H1 (cell line): ENCODE measurements around the gene BCHE. TPM values are rescaled to one million over a fixed set of nuclear protein-coding genes. Genes with fewer than 3 reads are reported as not detected.

Experiments
- CTCF ChIA-PET: fragments of 300-600 bp; sonication (Branson Sonifier 250); formaldehyde crosslinking; loops from one replicate; lab custom pipeline; 2021; ENCODE audit not compliant: partially characterized antibody; lab: Charles Lee
- POLR2A ChIA-PET: fragments of 300-600 bp; sonication (Branson Sonifier 250); formaldehyde crosslinking; loops from one replicate; lab custom pipeline; 2021; ENCODE audit warnings: inconsistent platforms; ENCODE audit not compliant: partially characterized antibody; lab: Charles Lee
- DNase-seq, 2 experiments: peaks; one replicate each; pipeline versions ENCODE4 v3.0.0 to v3.0.0-alpha.2; 2010 to 2022; ENCODE audit warnings: low spot score in 2 of 2, low read depth in 1 of 2, mixed read lengths in 1 of 2
- FAIRE-seq: peaks from 2 replicates; lab custom pipeline; 2011; peaks lifted over from hg19 to GRCh38; lab: Jason Lieb, UNC
- H2AFZ ChIP-seq: 2 replicates; pipeline ENCODE4 v1.8.1; 2012; ENCODE audit warnings: low read length, inconsistent platforms
- H2AK5ac ChIP-seq: 2 replicates; pipeline ENCODE4 v1.6.1; 2013; ENCODE audit warnings: low read depth, low read length
- H2BK120ac ChIP-seq: replicated peaks from 2 replicates; pipeline ENCODE3; 2013; ENCODE audit warnings: low read depth, low read length, inconsistent platforms
- H2BK12ac ChIP-seq: 2 replicates; pipeline ENCODE4 v1.6.1; 2013; ENCODE audit warnings: low read depth, low read length
- H2BK15ac ChIP-seq: 2 replicates; pipeline ENCODE4 v1.6.1; 2013; ENCODE audit warnings: low read length
- H2BK20ac ChIP-seq: 2 replicates; pipeline ENCODE4 v1.6.1; 2013; ENCODE audit warnings: low read length
- H2BK5ac ChIP-seq: 2 replicates; pipeline ENCODE4 v1.6.1; 2013; ENCODE audit warnings: low read depth, low read length
- H3K14ac ChIP-seq: 2 replicates; pipeline ENCODE4 v1.6.1; 2013; ENCODE audit warnings: inconsistent platforms; ENCODE audit not compliant: insufficient read length
- H3K18ac ChIP-seq: 2 replicates; pipeline ENCODE4 v1.6.1; 2013; ENCODE audit warnings: low read length; ENCODE audit errors: extremely low read depth
- H3K23ac ChIP-seq: 2 replicates; pipeline ENCODE4 v1.6.1; 2013; ENCODE audit warnings: inconsistent platforms; ENCODE audit not compliant: insufficient read length
- H3K23me2 ChIP-seq: 2 replicates; pipeline ENCODE4 v1.6.1; 2013; ENCODE audit warnings: low read depth, low read length
- H3K27ac ChIP-seq: 2 replicates; pipeline ENCODE4 v1.6.1; 2011; ENCODE audit warnings: low read depth, low read length, inconsistent platforms
- H3K27me3 ChIP-seq, 4 experiments: replicated peaks in 1 of 4; 1 replicate in 1 of 4; 2 replicates in 3 of 4; pipeline versions ENCODE4 v1.6.1 to v1.8.1; 2011 to 2013; ENCODE audit warnings: low read length in 3 of 4, mild to moderate bottlenecking in 3 of 4, inconsistent platforms in 2 of 4, mixed read lengths in 2 of 4, moderate library complexity in 1 of 4; ENCODE audit not compliant: control insufficient read depth in 3 of 4, insufficient read depth in 3 of 4; ENCODE audit errors: extremely low read depth in 1 of 4
- H3K36me3 ChIP-seq, 4 experiments: 2 replicates each; pipeline versions ENCODE4 v1.6.1 to v1.8.1; 2011 to 2013; ENCODE audit warnings: mild to moderate bottlenecking in 4 of 4, low read length in 3 of 4, moderate library complexity in 2 of 4, control low read depth in 1 of 4, inconsistent platforms in 1 of 4; ENCODE audit not compliant: insufficient read depth in 4 of 4, control insufficient read depth in 2 of 4
- H3K4ac ChIP-seq: replicated peaks from 2 replicates; pipeline ENCODE3; 2013; ENCODE audit warnings: low read length, low read depth, mixed read lengths, inconsistent platforms; ENCODE audit not compliant: insufficient read length
- H3K4me1 ChIP-seq, 4 experiments: replicated peaks in 1 of 4; 1 replicate in 1 of 4; 2 replicates in 3 of 4; pipeline versions ENCODE4 v1.6.1 to v1.8.1; 2011 to 2013; ENCODE audit warnings: low read length in 3 of 4, inconsistent platforms in 2 of 4, mixed read lengths in 1 of 4; ENCODE audit not compliant: insufficient read depth in 4 of 4, control insufficient read depth in 3 of 4
- H3K4me2 ChIP-seq, 2 experiments: 2 replicates each; pipeline versions ENCODE4 v1.6.1 to v1.8.1; 2011 to 2013; ENCODE audit warnings: low read depth in 2 of 2, low read length in 2 of 2, control low read depth in 1 of 2, inconsistent platforms in 1 of 2, mild to moderate bottlenecking in 1 of 2; ENCODE audit not compliant: insufficient read depth in 1 of 2
- H3K4me3 ChIP-seq, 4 experiments: fragments of 200-600, 300-600 bp in 1 of 4; sonication (generic), shearing (Covaris generic), sonication (Bioruptor Twin) in 1 of 4; 2 replicates each; pipeline versions ENCODE4 v1.5.1 to v1.8.1; 2011 to 2016; ENCODE audit warnings: low read length in 4 of 4, low read depth in 3 of 4, control low read depth in 2 of 4, inconsistent platforms in 2 of 4, mild to moderate bottlenecking in 2 of 4, mixed read lengths in 1 of 4, moderate library complexity in 1 of 4; ENCODE audit not compliant: insufficient read depth in 2 of 4; ENCODE audit errors: extremely low read depth in 1 of 4
- H3K56ac ChIP-seq: replicated peaks from 2 replicates; pipeline ENCODE3; 2013; ENCODE audit warnings: low read depth, mild to moderate bottlenecking, mixed read lengths, low read length, inconsistent platforms; ENCODE audit not compliant: insufficient read length
- H3K79me1 ChIP-seq: 2 replicates; pipeline ENCODE4 v1.6.1; 2013; ENCODE audit warnings: low read depth, low read length, control low read depth
- H3K79me2 ChIP-seq, 2 experiments: 2 replicates each; pipeline versions ENCODE4 v1.6.1 to v1.8.1; 2012 to 2013; ENCODE audit warnings: low read length in 2 of 2, mild to moderate bottlenecking in 2 of 2, inconsistent platforms in 1 of 2; ENCODE audit not compliant: insufficient read depth in 2 of 2, control insufficient read depth in 1 of 2
- H3K9ac ChIP-seq, 4 experiments: replicated peaks in 1 of 4; 1 replicate in 1 of 4; 2 replicates in 3 of 4; pipeline versions ENCODE4 v1.6.1 to v1.8.1; 2011 to 2013; ENCODE audit warnings: low read depth in 3 of 4, low read length in 3 of 4, control low read depth in 2 of 4, mild to moderate bottlenecking in 2 of 4, moderate library complexity in 2 of 4, inconsistent platforms in 1 of 4; ENCODE audit errors: extremely low read depth in 1 of 4
- H3K9me3 ChIP-seq, 2 experiments: 2 replicates each; pipeline versions ENCODE4 v1.6.1 to v1.8.1; 2012 to 2013; ENCODE audit warnings: mild to moderate bottlenecking in 2 of 2, moderate library complexity in 2 of 2, control low read depth in 1 of 2, inconsistent platforms in 1 of 2, low read depth in 1 of 2, low read length in 1 of 2, mixed read lengths in 1 of 2; ENCODE audit not compliant: insufficient read depth in 2 of 2
- H4K20me1 ChIP-seq, 2 experiments: replicated peaks in 1 of 2; 2 replicates each; pipeline versions ENCODE3 to v1.8.1; 2011 to 2013; ENCODE audit warnings: inconsistent platforms in 2 of 2, low read length in 2 of 2, mild to moderate bottlenecking in 1 of 2; ENCODE audit not compliant: insufficient read depth in 2 of 2, control insufficient read depth in 1 of 2
- H4K5ac ChIP-seq: 2 replicates; pipeline ENCODE4 v1.6.1; 2013; ENCODE audit warnings: low read length, low read depth, mixed read lengths, inconsistent platforms; ENCODE audit not compliant: insufficient read length
- H4K8ac ChIP-seq: 2 replicates; pipeline ENCODE4 v1.8.0; 2013; ENCODE audit warnings: mild to moderate bottlenecking, moderate library complexity, low read length, inconsistent platforms; ENCODE audit not compliant: insufficient read depth; ENCODE audit errors: extremely low read depth
- H4K91ac ChIP-seq: replicated peaks from 2 replicates; pipeline ENCODE3; 2013; ENCODE audit warnings: low read length, mixed read lengths, inconsistent platforms; ENCODE audit not compliant: insufficient read length
- CHD2 ChIP-seq: IDR thresholded peaks from 2 replicates; pipeline ENCODE4 v1.6.1; 2012; ENCODE audit warnings: low read length, improper control_type of control experiment
- CTCF ChIP-seq, 3 experiments: IDR thresholded peaks; 1 replicate in 2 of 3; 2 replicates in 1 of 3; pipeline versions ENCODE4 v1.5.1 to v1.6.1; 2011; ENCODE audit warnings: low read length in 3 of 3, mild to moderate bottlenecking in 3 of 3, inconsistent platforms in 2 of 3, low read depth in 1 of 3, moderate library complexity in 1 of 3; ENCODE audit not compliant: insufficient read depth in 1 of 3; ENCODE audit errors: control extremely low read depth in 1 of 3
- JUN ChIP-seq: IDR thresholded peaks from 2 replicates; pipeline ENCODE4 v1.6.1; 2011; ENCODE audit warnings: low read depth, mild to moderate bottlenecking, improper control_type of control experiment, low read length
- MAX ChIP-seq: IDR thresholded peaks from 2 replicates; pipeline ENCODE4 v1.6.1; 2012; ENCODE audit warnings: inconsistent platforms
- PHF8 ChIP-seq: fragments of 200-600 bp; sonication (generic); conservative IDR thresholded peaks from 2 replicates; pipeline ENCODE4 v1.7.1; 2012; ENCODE audit warnings: low read depth, mild to moderate bottlenecking, inconsistent platforms, low read length, moderate library complexity
- RAD21 ChIP-seq, 2 experiments: IDR thresholded peaks in 1 of 2; conservative IDR thresholded peaks in 1 of 2; 2 replicates each; pipeline ENCODE4 v1.6.1; 2011; ENCODE audit warnings: low read depth in 2 of 2, low read length in 2 of 2, improper control_type of control experiment in 1 of 2, inconsistent platforms in 1 of 2, mild to moderate bottlenecking in 1 of 2, moderate library complexity in 1 of 2
- RNF2 ChIP-seq: fragments of 200-900, 300-1000 bp; sonication (generic); IDR thresholded peaks from 2 replicates; pipeline ENCODE4 v1.7.1; 2016; ENCODE audit warnings: borderline replicate concordance, low read depth, mild to moderate bottlenecking, antibody characterized with exemption, low read length; ENCODE audit not compliant: poor library complexity, severe bottlenecking; ENCODE audit errors: missing control alignments
- SUZ12 ChIP-seq: fragments of 200-600 bp; sonication (generic); IDR thresholded peaks from 2 replicates; pipeline ENCODE4 v1.6.1; 2012; ENCODE audit warnings: mild to moderate bottlenecking, inconsistent platforms, low read length, moderate library complexity, mixed read lengths
- TEAD4 ChIP-seq: IDR thresholded peaks from 2 replicates; pipeline ENCODE4 v1.6.1; 2012; ENCODE audit warnings: low read depth, low read length, inconsistent platforms, mixed read lengths
- WGBS, 2 experiments: shearing (Covaris generic) in 1 of 2; methylation state at CpG; one replicate each; pipeline versions ENCODE4 v1.1.6 to v1.1.7; 2013 to 2015; ENCODE audit warnings: low lambda C conversion rate in 2 of 2, mixed read lengths in 2 of 2, inconsistent platforms in 1 of 2, low coverage in 1 of 2, missing lambda C conversion rate in 1 of 2; ENCODE audit not compliant: insufficient replicate concordance in 2 of 2, insufficient coverage in 1 of 2, insufficient read length in 1 of 2; ENCODE audit errors: extremely low coverage in 1 of 2, missing lambda C conversion rate in 1 of 2; 5-methylcytosine and 5-hydroxymethylcytosine counted together
- polyA plus RNA-seq, 7 experiments: library from polyadenylated mRNA; depleted of rRNA in 3 of 7; stranded (reverse) in 5 of 7; unstranded in 2 of 7; fragments of >200 nt in 5 of 7; fragments of 200-250 nt in 2 of 7; gene quantifications; 1 replicate in 5 of 7; 2 replicates in 1 of 7; 4 replicates in 1 of 7; pipeline versions ENCODE4 v1.2.1 to v1.2.3, GENCODE V29; 2011 to 2013; ENCODE audit warnings: missing spikeins in 2 of 7, mixed read lengths in 2 of 7
- total RNA-seq: library from RNA; stranded (reverse); fragmentation: NEBNext Ultra II Directional; extraction: Animal tissue kit (Norgen Biotek cat#: 25700); gene quantifications from 2 replicates; pipeline ENCODE4 v1.2.1, GENCODE V29; 2021
- TF ChIP-seq, protein P1 (sequence below): IDR thresholded peaks from 2 replicates; pipeline ENCODE4 v1.6.1; 2011; ENCODE audit warnings: low read depth, mild to moderate bottlenecking, low read length; ENCODE audit not compliant: insufficient read depth

BCHE gene
- total and polyA plus RNA-seq, 2 of the 8 experiments (the other 6 are each of a cell fraction or from before 2014, with no cell fraction given) = 0.56 to 1.9 TPM

DNA sequence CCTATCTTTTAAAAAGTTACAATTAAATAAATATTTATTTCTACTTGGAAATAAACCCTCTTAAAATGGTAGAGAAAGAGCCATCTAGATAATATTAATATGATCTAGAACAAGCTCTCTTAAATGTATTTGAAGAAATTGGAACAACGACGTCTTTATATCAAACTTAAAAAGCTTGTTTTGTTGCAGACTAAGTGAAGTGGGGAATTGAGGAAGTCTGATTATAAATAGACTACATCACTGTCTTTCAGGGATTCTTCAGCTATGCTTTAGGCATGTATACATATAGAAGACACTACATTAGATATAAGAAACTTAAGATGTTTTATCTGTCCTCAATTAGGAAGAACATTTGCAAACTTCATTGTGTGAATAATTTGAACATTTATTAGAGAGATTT lies 1.8 kb downstream of the BCHE start:
- no peak overlapping the region for H2AK5ac ChIP-seq
- no peak overlapping the region for H4K8ac ChIP-seq
- FAIRE-seq (no peak), DNase-seq (no peak)
- no peak overlapping the region for H3K27ac ChIP-seq
- no peaks in the 10 kb centered on the region for H3K9me3 ChIP-seq
- ChIA-PET CTCF (interaction anchor here (0.6 kb wide), 2 partner anchors 290 to 1644 kb away, joined by 3 read pairs; no protein-coding TSS in a partner anchor), POLR2A (no interaction called here)
- H2AFZ ChIP-seq = no peak overlapping the region
- no peak overlapping the region for H2BK20ac ChIP-seq
- H3K23me2 ChIP-seq = no peaks in the 10 kb centered on the region
- H3K4me2 ChIP-seq = no peak overlapping the region
- H3K18ac ChIP-seq = no peak overlapping the region
- H3K56ac ChIP-seq = no peak overlapping the region
- H3K9ac ChIP-seq = no peak overlapping the region
- no peaks in the 10 kb centered on the region for H3K79me1 ChIP-seq
- H3K79me2 ChIP-seq = no peaks in the 10 kb centered on the region
- 91% methylated on average over 2 of the region's 2 CpGs; no CpG with 5 or more reads in 1 of the 2 experiments for WGBS, 2 experiments
- no peak overlapping the region for H3K14ac ChIP-seq
- H3K4ac ChIP-seq = no peak overlapping the region
- no peak overlapping the region for H2BK15ac ChIP-seq
- peaks cover 0 to 4% (median 0%) of the 10 kb centered on the region in 4 experiments; a peak in 2 of 7 replicates for H3K4me1 ChIP-seq
- H4K5ac ChIP-seq = no peak overlapping the region
- H3K27me3 ChIP-seq = no peaks in the 10 kb centered on the region
- no peak overlapping the region for H3K4me3 ChIP-seq
- no peaks in the 10 kb centered on the region for H4K20me1 ChIP-seq
- H2BK12ac ChIP-seq = no peak overlapping the region
- no peak overlapping the region for H2BK120ac ChIP-seq
- no peaks in the 10 kb centered on the region for H3K36me3 ChIP-seq
- no peak overlapping the region for H2BK5ac ChIP-seq
- H3K23ac ChIP-seq = no peak overlapping the region
- H4K91ac ChIP-seq = no peak overlapping the region
- TF ChIP-seq CTCF (IDR thresholded peaks at IDR 0.05; ENCODE audit: control extremely low read depth in 1 of 3, insufficient read depth in 1 of 3, low read depth in 1 of 3, low read length in 3 of 3) = no peak
- TF ChIP-seq TEAD4 = no peak
- no peak for TF ChIP-seq RAD21 (IDR thresholded peaks at IDR 0.05 in 1 of 2, conservative IDR thresholded peaks at IDR 0.05 in 1 of 2; ENCODE audit: low read depth in 2 of 2, low read length in 2 of 2)
- TF ChIP-seq PHF8 = no peak
- TF ChIP-seq, protein P1, sequence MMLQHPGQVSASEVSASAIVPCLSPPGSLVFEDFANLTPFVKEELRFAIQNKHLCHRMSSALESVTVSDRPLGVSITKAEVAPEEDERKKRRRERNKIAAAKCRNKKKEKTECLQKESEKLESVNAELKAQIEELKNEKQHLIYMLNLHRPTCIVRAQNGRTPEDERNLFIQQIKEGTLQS = no peak
- TF ChIP-seq MAX = no peak
- no peak for TF ChIP-seq JUN
- TF ChIP-seq RNF2 = no peak
- TF ChIP-seq SUZ12 = no peak
- no peak for TF ChIP-seq CHD2
